Epithelial cell of esophagus (primary cell): ENCODE data around the gene PNPLA5.

ENCODE experiments used
- DNase-seq: peaks from one replicate; pipeline ENCODE4 v3.0.0; 2010; ENCODE audit warnings: low read depth
- H3K4me3 ChIP-seq: 2 replicates; pipeline ENCODE4 v1.5.1; 2011; ENCODE audit warnings: mild to moderate bottlenecking, low read length, control low read depth
- CTCF ChIP-seq: IDR thresholded peaks from 2 replicates; pipeline ENCODE4 v1.5.1; 2011; ENCODE audit warnings: low read depth, mild to moderate bottlenecking, low read length, control low read depth, inconsistent platforms; ENCODE audit not compliant: insufficient read depth; ENCODE audit errors: missing control alignments

PNPLA5 gene

GRCh38 chr22:43861529-43861928 lies 30.3 kb downstream of the PNPLA5 start:
- no peak for DNase-seq
- no peak for TF ChIP-seq CTCF
- H3K4me3 ChIP-seq, result peak overlapping the region; percentile 11

GRCh38 chr22:43860831-43861230 lies 31.0 kb downstream of the PNPLA5 start:
- no peak for DNase-seq
- no peak overlapping the region for H3K4me3 ChIP-seq
- no peak for TF ChIP-seq CTCF

GRCh38 chr22:43860126-43860525 lies 31.7 kb downstream of the PNPLA5 start:
- TF ChIP-seq CTCF, result no peak
- H3K4me3 ChIP-seq, result no peak overlapping the region
- DNase-seq, result no peak

- H3K4me3 ChIP-seq, result no peak overlapping the region
- TF ChIP-seq CTCF, result no peak
- no peak for DNase-seq
Observed at GRCh38 chr22:43859621-43860020, 32.2 kb downstream of the PNPLA5 start.

- DNase-seq, result no peak
- no peak overlapping the region for H3K4me3 ChIP-seq
- no peak for TF ChIP-seq CTCF
Observed at GRCh38 chr22:43859176-43859575, 32.6 kb downstream of the PNPLA5 start.

- TF ChIP-seq CTCF, result no peak
- H3K4me3 ChIP-seq, result no peak overlapping the region
- DNase-seq, result no peak
Observed at GRCh38 chr22:43858156-43858895, 33.5 kb downstream of the PNPLA5 start.

GRCh38 chr22:43857367-43857766 lies 34.4 kb downstream of the PNPLA5 start:
- TF ChIP-seq CTCF, result no peak
- DNase-seq, result no peak
- H3K4me3 ChIP-seq, result no peak overlapping the region
